HG03439 (cell line): ENCODE measurements around the gene NKAPL.

Experiments
- ATAC-seq: cut with Tn5 transposase; IDR thresholded peaks from one replicate; pipeline ENCODE4 v1.9.1; 2021; ENCODE audit warnings: mild to moderate bottlenecking, moderate library complexity; ENCODE audit not compliant: unreplicated experiment

NKAPL gene

GRCh38 chr6:28245206-28245941 is 13.7 kb upstream of the NKAPL start:
- no peak for ATAC-seq

DNA sequence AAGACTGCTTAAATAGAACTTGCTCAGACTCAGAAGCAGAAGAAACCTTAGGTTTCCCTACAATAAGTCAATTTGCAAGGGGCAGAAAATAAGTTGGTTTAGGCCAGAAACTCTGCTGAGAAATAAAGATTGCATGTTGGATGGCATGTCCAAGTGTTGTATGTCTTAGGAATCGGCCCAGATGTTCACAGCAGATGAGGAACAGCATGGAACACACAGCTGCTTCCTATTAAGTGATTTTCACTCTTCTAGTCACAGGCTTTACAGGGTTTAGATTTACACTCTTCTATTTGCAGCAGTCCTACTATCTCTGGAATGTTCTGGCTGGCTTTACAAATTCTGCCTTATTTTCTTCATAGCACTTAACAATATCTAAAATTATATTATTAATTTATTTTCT is 10.2 kb upstream of the NKAPL start:
- no peak for ATAC-seq

GRCh38 chr6:28250747-28251146 is 8.3 kb upstream of the NKAPL start:
- no peak for ATAC-seq

GRCh38 chr6:28251661-28252008 is 7.5 kb upstream of the NKAPL start:
- peak; percentile 31 for ATAC-seq

- peak; percentile 76 for ATAC-seq
Observed at GRCh38 chr6:28252009-28252975, 6.8 kb upstream of the NKAPL start, which contains the start of gene ZKSCAN4. TSS of gene ZKSCAN4 (minus strand) at chr6:28252269. CDS start at chr6:28251980, 289 bp downstream.

GRCh38 chr6:28254121-28254519 is 5.0 kb upstream of the NKAPL start:
- ATAC-seq: no peak

DNA sequence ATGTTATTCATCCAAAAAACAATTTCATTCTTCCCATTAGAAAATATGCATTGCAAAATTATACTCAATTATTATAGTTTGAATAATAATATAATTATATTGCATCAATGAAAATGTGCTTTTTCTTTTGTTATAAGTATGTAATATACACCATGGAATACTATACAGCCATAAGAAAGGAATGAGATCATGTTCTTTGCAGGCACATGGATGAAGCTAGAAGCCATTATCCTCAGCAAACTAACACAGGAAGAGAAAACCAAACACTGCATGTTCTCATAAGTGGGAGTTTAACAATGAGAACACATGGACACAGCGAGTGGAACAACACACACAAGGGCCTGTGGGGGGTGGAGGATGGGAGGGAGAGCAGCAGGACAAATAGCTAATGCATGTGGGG is 2.1 kb upstream of the NKAPL start:
- no peak for ATAC-seq

DNA sequence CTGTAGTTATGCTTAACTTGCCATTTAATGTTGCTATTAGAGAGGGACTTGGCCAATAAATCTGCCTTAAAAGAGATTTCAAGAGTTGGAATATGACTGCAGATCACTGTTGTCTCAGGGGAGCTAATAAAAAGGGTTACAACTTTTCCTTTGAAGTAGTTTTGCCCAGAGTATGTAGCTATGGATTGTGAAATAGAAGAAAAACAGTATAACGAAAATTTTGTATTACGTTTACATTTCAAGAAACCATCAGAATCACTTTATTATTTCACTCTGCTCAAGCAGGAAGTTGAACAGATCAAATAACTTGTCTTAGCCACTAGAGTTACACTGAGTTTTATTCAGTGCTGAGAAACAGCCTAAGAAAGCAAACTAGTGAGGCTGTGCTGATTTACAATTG is 4.8 kb downstream of the NKAPL start:
- ATAC-seq: no peak

GRCh38 chr6:28264834-28265401 is 5.8 kb downstream of the NKAPL start:
- no peak for ATAC-seq

DNA sequence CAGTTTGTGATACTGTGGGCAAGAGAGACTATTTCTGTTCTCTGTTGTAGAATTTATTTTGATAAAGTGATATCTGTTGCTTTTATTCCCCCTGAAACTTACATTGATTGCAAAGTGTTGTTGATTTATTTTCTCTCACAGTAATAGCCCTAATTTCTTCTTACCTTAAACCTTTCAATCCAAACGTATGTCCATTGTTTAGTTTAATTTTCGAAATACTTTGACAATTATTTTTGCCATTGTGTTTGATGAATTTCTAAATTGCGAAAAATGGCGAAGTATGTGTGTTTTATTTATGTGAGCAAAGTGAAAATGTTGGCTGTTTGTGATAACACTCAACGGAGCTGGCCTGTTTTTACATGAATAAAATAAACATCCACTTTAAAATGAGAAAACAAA is 7.5 kb downstream of the NKAPL start:
- no peak for ATAC-seq

DNA sequence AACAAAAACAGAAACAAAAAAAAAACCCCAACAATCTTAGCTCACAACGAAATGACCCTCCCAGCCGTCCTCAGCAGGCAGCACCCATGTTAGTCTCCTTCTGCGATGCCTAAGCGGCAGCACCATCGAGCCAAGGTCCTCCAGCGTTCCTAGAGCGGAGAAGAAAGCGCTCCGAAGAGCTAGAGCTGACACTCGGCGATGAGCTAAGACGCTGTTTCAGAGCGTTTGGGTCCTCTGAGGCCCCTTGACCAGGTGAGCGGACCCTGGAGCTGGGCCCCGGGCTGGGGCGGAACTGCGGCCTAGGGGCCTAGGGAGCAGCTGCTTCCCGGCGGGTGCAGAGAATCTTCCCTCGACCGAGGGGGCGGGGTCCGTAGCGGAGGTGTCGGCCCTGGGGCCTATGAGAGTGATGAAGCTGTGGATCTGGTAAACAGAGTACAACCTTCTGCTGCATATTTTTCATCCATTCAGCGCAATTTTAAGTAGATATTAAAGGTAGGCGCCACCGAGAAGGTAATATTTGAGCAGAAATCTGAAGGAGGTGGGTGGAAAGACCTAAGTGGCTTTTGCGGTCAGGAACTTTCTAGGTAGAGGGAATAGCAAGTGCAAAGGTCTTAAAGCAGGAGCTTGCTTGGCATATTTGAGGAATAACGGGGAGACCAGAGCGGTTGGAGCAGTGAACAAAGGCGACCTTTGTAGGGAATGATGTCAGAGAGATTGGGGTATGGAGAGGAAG is 8.0 kb downstream of the NKAPL start, which contains the start of gene ZSCAN26:
TSS of gene ZSCAN26 (plus strand) at position 182 of the 733 bp plus-strand sequence. CDS start 4,777 bp downstream, outside the sequence.
- ATAC-seq: peak; percentile 92

- ATAC-seq: no peak
Observed at GRCh38 chr6:28267695-28268059, 8.6 kb downstream of the NKAPL start.

GRCh38 chr6:28269492-28269891 is 10.4 kb downstream of the NKAPL start:
- no peak for ATAC-seq

DNA sequence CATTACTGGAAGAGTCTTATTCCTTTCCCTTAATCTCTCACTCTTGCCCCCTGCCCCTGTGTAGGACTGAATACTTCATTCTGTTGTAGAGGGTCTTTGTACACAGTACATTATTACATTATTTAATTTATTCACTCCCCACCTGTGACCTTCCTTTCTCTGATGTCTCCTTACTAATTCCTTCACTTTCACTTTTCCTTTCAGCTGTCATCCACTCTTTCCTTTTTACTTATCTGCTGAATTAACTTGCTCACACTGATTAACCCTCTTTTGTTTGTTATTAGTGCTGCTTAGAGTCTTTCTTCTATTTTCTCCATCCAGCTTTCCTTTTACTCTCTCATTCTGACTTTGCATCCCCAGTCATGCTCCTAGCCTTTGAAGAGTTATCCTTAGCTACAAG is 15.8 kb downstream of the NKAPL start:
- no peak for ATAC-seq

DNA sequence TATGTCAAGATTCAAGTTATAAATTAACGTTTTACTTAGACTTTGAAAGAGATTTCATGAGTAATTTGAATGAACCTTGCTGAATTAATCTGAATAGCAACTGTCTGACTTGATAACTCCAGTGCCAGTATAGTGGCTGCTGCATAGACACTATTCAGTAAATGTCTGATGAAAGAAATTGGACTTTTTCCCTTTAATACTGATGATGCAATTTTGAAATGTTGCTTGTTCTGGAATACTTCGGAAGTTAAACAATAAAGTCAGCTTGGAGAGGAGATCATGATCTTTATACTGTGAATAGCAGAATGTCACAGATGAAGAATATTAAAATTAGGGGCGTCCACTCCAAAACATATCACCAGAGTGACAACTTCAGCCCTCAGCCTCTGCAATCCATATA is 18.6 kb downstream of the NKAPL start:
- ATAC-seq: no peak

DNA sequence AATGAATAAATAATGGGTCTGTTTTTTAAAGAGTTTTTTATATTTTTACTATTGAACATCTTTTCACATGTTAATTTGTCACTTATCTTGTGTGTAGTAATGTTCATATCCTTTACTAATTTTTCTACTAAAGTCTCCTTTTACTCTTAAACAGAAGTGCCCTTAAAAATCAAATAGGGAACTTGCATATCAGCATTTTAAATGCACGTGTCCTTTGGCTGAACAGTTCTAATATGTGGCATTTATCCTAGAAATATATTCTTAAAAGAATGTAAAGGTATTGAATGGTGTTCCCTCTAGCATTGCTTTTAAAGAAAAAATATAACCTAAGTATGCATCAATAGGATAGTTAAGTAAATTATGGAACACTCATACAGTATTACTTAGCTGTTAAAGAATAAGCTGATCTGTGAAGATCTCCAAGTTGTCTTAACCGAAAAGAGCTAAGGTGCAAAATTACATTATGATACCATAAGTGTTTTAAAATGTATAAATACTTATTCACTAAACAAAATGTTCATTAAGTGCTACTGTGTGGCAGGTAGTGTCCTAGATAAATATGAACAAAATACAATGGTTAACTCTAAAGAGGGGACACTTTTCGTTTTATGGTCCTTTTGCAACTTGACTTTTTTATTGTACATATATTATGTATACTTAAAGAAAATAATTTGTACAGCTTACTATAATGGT is 21.6 kb downstream of the NKAPL start:
- no peak for ATAC-seq

DNA sequence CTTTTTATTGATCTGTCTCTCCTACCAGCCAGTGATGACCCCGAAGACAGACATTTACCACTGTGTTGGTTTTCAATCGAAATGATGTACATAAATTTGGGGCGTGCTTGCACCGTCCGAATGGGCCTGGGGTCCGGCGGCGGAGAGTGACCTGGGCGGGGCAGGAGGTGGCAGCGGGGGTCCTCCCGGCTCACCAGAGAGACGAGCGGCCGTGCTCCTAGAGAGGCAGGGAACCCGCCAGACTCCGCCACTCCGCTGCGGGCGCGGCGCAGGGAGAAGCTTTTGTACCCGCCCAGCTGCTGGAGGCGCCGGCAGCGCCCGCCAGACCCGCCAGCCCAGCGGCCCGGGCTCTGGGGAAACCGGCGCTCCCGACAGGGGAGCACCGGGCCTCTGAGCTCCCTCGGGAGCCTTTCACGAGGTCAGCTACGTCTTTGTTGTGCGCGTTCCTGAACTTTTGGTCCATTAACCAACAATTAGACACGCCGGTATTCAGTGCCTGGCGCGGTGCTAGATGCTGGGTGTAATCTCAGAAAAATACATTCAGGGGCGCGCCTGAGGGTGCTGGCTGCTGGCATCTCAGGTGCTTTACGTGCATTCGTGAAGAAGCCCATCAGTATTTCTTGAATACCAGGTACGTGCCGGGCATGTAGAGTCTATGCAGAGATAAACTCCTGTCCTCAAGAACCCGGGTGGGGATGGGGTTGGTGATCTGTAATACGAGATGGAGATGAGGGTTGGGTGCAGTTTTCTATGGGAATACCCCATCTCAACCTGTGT is 22.4 kb downstream of the NKAPL start, which contains the start of gene PGBD1:
TSS of gene PGBD1 (plus strand) at position 285 of the 777 bp plus-strand sequence. CDS start 2,242 bp downstream, outside the sequence.
- ATAC-seq: peak; percentile 85

DNA sequence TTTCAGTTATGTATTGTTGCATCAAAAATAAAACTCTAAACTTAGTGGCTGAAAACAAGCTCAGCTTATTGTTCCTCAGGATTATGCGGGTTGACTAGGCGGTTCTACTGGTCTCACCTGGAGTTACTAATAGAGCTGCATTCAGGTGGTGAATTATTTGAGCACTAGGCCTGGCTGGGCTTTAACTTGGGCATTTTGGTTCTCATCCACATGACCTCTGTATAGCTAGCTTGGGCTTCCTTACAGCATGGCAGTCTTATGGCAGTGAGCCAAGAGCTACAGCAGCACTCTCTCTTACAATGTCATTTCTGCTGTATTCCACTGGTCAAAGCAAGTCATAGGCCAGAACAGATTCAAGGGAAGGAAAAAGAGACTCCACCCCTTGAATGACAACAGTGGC is 23.8 kb downstream of the NKAPL start:
- ATAC-seq: no peak

DNA sequence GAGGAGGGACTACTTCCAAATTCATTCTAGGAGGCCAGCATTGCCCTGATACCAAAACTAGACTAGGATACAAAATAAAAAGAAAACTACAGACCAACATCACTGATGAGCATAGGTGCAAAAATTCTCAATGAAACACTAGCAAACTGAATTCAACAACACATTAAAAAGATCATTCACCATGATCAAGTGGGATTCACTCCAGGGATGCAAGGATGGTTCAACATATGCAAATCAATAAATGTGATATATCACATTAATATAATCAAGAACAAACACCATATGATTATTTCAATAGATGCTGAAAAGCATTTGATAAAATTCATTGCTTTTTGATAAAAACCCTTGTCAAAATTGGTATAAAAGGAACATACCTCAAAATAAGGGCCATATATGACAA is 32.5 kb downstream of the NKAPL start:
- no peak for ATAC-seq
